ENCODE data around the gene IFI44.

- TF ChIP-seq TAF1 (IDR thresholded peaks at IDR 0.05; ENCODE audit: borderline replicate concordance, low read depth, low read length) (no peak), POLR2AphosphoS5 (IDR thresholded peaks at IDR 0.05; ENCODE audit: low read depth, low read length) (no peak), POLR2A (IDR thresholded peaks at IDR 0.05; ENCODE audit: low read depth, low read length) (no peak)
These were observed 37.7 kb downstream of the IFI44 start for GRCh38 chr1:78687315-78687714.
